Stimulated activated CD8-positive, alpha-beta memory T cell treated with anti-CD3 and anti-CD28 coated beads, Interleukin-2, amount 100 ng/mL, for 48 hours (primary cell): Measurements from ENCODE around the gene LHCGR.

Experiments used
- DNase-seq, 2 donors: peaks; one replicate each; pipeline ENCODE4 v3.0.0-alpha.2; 2020; ENCODE audit warnings: low read depth in 2 of 2

Gene LHCGR

DNA sequence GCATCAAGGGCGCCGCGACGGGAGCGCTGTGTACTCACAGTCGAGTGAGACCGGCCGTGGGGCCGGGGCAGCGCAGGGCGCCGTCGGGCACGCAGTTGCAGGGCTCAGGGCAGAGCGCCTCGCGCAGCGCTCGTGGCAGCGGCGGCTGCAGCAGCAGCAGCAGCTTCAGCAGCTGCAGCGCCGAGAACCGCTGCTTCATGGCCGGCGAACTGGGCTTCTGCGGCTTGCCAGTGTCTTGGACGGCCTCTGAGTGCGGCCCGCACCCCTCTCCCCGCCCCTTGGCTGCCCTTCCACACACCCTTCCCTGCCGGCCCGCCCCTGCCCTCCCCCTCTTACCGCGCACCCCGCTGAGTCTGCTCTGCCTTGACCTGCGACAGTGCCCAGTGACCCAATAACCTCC lies at the start of gene LHCGR:
Gene LHCGR (minus strand): TSS at position 252 of the 400 bp plus-strand sequence. CDS start 53 bp downstream, at position 199.
- no peak for DNase-seq

DNA sequence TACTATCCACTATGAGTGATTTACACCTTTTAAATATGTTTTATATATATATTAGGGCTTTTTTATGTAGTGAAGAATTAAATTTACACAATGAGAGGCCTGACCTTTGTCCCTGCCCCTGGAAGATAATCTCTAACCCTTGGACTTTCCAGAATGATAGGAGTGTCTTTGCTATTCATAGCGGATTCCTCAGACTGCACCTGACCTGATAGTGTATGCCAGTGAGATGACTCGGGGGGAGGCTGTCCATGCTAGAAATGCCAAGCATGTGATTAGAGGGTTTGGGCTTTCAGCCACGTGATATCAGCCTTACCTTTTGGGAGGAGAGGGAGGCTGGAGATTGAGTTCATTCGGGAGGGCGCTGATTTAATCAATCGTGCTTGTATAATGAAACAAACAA lies 44.1 kb upstream of the LHCGR start:
- no peak for DNase-seq

DNA sequence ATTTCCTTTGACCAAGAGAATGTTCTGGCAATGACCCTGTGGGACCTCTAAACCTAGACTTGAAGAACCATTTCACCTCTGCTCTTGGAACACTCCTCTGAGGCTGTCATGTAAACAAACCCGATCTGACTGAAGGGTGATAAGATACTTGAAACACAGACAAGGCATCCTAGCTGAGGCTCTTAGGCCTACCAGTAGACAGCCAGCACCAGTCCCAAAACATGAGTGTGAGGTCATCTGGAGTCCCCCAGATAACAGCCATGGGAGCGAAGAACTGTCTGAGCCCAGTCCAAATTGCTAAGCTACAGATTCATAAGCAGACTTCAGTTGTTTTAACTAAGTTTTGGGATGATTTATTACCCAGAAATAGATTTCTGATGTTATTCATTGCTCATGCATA lies 39.5 kb upstream of the LHCGR start:
- no peak for DNase-seq

DNA sequence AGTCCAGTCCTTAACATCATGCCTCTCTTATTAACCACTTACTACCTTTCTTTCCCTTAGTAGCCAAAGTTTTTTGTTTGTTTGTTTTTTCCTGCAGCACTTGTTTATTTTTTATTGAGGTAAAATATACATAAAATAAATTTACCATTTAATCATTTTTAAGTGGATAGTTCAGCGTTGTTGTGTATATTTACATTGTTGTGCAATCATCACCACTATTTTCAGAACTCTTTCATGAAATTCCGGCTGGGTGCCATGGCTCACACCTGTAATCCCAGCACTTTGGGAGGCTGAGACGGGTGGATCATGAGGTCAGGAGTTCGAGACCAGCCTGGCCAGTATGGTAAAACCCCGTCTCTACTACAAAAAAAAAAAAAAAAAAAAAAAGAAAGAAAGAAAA lies 38.1 kb upstream of the LHCGR start:
- no peak for DNase-seq

DNA sequence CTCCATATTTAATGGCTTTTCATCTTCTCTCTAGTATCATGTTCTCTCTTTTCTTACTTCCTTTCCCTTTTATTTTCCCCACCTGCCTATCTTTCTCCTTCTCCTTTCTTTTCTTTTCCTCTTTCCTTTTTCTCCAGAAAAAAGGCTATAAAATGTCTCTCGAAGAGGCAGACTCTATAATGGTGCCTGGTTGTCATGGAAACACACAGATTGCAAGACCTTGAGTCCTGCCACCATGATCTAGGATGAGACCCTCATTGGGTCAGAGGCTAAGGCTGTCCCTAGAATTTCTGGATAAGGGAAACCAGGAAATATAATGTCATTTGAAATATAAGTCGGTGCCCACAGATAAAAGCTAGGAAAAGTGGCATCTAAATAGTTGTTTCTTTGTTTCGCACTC lies 36.5 kb upstream of the LHCGR start:
- no peak for DNase-seq

DNA sequence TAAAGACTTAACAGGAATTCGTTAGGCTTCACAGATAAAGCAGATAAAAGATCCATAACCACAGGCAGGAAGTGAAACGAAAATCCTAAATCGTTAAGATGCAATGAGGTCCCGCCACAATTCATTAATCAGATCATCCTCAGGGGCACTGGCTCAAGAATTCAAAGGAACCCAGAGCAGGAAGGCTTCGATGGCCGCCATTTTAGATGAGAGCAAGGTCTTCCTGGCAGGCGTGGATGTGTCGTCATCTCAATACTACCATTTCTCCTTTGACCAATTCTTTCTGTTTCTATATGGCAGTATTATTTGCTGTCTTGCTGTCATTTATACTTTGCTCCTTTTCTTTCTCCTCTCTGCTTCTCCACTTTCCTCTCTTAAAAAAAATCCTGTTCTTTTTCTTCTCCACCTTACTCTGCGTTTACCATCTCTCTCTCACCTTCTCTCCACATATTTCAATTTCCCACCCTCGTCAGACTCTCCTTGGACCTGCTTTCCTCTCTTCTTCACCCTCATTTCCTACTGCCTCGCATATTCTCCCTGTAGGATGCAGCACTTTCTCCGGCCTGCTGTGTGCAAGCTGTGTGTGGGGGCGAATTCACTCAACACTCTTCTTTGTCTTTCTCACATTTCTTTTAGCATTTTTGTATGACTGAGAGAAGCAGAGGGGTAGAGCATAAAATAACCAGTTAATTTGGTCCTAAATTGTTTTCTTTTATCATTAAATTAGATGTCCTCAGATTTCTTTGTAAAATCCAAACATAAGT lies 35.1 kb upstream of the LHCGR start:
- DNase-seq: no peak

DNA sequence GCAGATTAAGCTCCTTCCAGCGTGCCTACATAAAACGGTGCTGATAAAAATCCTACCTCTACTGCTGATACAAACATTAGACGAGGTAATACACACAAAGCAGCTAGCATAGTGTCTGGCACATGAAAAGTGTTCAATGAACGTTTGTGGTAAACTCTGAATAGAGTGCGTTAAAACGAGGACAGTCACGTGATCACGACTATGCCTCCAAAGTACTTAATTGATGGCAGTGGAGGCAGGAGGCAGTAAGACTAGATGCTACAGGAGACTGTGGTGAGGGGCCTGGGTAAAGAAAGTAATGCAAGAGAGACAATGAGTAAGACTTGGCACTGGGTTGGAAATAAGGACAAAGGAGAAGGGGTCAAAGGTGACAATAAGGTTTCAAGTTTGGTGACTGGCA lies 32.1 kb upstream of the LHCGR start:
- DNase-seq: no peak

DNA sequence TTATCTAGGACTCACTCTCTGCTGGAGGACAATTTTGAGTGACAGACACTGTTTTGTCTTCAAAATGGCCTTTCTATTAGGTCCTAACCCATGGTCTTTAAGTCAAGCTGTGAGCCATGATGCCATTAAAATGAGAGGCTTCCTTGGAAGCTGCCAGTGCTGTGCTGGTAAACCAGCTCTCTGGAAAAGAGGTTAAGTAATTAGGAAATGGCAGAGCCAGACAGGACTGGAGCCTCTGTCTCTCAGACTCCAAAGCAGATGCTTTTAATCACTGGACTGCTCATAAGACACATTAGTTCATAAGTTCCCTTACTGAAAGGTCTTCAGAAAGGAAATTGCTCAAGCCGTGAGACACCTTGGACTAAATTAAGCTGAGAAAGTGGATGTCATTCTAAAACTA lies 25.8 kb upstream of the LHCGR start:
- no peak for DNase-seq

DNA sequence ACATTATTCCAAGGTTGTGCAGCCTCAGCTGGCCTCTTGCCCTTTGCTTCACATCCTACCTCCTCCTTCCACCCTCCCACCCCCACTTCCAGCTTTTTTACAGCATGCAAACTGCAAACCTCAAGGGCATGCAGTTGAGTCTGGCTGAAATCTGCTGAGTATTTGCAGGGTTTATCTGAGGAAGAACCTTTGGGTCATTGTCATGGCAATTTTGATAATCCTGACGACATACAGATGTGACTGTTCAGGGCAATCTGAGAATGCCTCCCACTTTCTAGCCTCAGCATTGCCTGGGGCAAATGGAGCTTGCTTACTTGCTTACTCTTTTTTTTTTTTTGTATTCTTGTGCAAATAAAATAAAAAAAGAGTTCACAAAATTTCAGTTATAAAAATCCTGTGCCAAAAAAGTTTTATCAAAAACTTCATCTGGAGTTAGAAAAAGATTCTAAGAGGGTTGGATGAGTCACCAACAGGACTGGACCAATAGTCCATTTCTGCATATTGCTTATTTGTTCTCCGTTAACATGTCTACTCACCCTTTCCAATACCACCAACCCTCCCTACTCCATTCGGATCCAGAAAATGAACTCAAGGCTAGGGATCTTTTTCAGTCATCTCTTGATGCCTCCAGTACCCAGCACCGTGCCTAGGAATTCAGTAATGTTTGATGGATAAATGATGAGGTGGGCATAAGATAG lies 23.6 kb upstream of the LHCGR start:
- DNase-seq: no peak

DNA sequence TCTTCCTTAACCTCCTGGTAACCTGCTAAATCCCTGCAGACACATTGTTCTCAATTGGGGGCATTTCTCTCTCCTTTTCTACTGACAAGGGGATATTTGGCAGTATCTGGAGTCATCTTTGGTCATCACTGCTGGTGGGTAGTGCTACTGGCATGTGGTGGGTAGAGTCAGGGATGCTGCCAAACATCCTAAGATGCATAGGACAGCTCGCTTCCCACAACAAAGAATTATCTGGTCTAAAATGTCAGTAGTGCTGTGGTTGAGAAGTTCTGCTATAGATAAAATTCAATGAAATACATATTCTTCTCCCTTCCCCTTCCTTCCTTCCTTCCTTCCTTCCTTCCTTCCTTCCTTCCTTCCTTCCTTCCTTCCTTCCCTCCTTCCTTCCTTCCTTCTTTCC lies 18.7 kb upstream of the LHCGR start:
- DNase-seq: no peak

DNA sequence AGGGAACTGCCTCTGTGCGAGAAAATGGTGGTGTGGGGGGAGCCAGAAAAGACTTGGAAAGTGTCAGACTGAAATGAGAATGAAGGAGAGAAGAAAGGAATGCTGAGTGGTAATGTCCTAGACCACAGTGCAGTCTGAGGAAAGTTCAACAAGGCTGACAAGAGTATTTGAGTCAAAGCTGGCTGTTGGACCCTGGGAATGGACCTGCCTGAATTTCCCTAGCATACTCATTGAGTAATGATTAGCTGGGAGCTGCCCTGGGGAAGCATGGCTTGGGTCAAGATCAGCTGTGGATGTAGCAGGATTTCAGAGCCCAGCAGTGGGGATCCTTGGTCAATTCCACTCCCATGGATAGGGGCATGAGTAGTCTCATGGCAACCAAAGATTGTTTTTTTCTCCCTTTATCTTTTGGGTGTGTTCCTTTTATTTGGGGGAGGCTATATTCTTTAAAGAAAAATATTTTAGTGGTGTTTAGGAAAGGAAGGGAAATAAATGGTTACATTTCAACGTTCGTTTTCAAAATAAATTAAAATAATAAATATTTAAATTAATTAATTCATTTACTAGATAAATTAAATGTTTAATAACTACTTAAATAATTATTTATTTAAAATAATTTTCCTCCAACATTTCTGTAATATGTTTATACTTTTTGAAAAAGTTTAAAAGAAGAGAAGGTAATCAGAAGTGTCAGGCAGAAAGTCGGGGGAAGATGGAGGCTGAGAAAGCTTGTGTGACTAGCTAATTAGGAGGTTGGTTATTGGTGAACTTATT lies 15.9 kb upstream of the LHCGR start:
- DNase-seq: no peak

DNA sequence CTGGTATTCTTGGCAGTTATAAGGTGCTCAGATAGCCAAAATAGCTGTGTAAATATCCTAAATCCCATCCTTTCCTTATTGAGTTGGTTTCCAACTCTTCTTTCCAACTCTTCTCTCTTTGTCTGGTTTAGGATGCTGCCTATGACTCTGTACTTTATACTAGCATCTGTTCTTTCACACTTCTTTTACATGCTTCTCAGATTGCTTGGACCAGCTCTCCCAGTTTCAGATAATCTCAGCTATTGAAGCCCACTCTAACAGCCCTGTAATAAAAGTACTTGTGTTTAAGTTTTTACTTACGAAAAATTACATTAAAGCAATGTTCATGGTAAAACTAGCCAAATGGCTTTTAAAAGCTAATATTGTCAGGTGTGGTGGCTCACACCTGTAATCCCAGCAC lies 14.7 kb upstream of the LHCGR start:
- DNase-seq: no peak

DNA sequence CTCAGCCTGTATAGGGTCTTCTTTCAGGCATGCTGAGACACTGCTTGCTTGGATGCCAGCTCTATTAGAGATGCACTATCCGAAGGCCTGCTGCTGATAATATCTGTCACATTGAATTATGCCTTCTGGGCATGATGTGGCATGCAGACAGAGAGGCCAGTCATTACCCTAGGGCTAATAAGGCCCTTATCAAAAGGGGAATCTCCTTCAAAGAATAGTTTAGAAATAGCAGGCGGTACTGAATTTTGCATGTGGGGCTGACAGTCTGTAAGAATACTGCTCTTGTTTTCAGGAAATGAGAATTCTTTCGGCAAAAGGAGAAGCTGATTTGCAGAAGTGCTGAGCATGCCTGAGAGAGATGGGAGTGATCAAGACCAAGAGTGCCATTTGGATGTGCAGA lies 13.1 kb upstream of the LHCGR start:
- DNase-seq: no peak

DNA sequence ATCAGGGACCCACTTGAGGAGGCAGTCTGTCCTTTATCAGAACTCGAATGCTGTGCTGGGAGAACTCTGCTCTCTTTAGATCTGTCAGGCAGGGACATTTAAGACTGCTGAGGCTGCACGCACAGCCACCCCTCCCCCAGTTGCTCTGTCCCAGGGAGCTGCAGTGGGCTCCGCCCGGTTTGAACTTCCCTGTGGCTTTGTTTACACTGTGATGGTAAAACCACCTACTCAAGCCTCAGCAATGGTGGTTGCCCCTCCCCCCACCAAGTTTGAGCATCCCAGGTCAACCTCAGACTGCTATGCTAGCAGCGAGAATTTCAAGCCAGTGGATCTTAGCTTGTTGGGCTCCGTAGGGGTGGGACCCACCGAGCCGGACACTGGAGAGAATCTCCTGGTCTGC lies 11.8 kb upstream of the LHCGR start:
- DNase-seq: no peak

DNA sequence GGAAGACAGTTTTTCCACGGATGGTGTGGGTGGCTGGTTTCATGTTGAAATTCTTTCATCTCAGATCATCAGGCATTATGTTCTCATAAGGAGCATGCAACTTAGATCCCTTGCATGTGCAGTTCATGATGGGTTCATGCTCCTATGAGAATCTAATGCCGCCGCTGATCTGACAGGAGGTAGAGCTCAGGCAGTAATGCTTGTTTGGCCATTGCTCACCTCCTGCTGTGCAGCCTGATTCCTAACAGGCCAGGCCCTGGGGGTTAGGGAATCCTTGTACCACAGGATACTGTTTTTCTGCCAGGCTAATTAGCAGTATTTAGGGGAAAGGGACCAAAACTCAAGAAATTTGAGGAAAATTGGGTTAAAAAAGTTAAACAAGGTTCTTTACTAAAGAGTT lies 5.3 kb upstream of the LHCGR start:
- no peak for DNase-seq

DNA sequence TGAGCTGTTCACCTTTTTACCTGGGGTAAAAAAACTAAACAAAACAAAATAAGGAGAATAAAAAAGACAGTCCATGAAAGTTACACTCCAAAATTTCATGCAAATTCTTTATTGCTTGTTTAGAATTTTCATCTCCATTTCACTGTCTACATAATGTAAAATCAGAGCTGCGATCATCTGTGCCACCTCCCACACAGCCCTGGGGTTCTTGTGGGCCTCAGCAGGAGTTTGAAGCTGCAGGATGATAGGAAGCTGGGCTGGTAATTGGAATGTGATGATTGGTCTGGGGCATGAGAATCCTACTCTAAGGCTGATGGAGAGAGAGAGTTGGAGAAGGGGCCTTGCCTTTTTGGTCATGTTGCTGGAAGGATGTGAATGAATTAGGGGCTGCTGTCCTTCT lies 4.2 kb upstream of the LHCGR start:
- no peak for DNase-seq

DNA sequence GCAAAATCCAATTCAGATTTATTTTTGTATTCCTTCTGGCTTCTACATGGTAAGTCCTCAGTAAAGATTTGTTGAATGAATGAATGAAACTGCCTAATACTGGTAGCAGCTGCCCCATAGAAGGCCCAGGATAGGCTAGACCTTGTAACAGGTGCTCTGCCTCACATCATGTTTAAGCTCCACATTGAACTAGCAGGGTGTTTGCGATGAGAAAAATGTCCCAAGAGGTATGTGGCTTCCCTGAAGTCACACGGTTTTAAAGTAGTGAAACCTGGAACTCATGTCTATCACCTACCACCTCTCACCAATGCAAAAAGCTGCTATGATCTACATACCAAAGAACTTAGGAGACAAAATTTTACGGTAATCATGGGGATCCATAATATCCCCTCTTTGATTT lies 765 bp upstream of the LHCGR start:
- DNase-seq: no peak

DNA sequence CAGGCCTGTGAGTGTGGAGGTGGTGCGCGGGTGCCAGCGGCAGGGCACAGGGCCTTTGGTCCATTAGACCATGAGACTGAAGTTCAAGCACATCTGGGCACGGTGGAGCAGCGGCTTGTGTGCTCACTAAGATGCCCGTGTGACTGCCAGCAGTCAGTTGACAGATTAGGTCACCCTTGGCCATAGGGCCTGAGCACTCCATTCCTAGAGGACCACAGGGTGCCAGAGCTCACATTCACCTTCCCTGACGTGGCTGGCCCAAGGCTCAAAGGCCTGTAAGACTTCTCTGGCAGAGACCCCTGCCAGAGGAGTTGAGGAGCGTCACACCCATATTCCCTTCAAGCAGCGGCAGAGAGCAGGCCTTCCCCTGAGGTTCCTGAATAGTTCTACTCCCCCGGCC lies 650 bp downstream of the LHCGR start:
- no peak for DNase-seq

DNA sequence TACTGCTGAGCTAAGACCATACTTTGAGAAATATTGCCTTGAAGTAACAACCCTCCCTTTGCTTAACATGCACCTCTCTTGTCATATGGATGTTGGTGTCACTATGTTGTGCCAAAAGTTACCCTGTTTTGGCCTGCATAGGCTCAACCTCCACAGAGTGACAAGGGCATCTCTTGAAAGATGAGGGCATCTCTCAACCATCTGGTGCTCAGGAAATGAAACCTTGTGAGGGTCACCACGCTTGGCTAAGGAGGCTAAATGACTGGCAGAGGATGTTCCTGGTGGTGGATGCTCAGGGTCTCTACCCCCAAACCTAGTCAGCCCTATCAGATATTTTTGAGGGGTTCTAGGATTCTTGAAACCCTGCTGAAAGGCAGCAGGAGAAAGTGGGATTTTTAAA lies 2.3 kb downstream of the LHCGR start:
- no peak for DNase-seq

DNA sequence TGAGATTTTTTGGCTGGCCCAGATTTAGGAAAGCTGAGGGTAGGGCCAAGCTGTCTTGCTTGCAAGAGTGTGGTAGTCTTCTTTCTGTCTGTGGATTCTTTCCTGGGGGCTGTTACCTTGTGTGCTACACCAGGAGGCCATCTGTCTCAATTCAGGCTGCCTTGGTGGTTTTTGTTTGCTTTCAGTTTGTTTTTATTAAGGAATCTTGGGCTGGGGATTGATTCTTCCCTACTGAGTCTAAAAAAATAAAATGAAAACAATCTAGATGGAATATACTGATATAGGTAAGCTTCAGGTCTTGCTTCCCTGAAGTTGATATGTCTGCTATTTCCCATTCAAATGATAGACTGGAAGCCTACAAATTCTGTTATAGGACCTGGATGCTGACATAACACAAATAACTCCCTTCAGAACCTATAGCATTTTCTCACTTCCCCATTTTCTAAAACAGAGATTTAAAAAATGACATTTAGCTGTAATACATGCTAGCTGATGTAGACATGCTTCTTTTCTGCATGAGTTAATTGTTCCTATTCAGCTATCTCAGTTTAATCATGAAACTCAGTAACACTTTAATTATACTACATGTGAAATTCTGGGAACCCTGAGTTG lies 5.3 kb downstream of the LHCGR start:
- DNase-seq: no peak

DNA sequence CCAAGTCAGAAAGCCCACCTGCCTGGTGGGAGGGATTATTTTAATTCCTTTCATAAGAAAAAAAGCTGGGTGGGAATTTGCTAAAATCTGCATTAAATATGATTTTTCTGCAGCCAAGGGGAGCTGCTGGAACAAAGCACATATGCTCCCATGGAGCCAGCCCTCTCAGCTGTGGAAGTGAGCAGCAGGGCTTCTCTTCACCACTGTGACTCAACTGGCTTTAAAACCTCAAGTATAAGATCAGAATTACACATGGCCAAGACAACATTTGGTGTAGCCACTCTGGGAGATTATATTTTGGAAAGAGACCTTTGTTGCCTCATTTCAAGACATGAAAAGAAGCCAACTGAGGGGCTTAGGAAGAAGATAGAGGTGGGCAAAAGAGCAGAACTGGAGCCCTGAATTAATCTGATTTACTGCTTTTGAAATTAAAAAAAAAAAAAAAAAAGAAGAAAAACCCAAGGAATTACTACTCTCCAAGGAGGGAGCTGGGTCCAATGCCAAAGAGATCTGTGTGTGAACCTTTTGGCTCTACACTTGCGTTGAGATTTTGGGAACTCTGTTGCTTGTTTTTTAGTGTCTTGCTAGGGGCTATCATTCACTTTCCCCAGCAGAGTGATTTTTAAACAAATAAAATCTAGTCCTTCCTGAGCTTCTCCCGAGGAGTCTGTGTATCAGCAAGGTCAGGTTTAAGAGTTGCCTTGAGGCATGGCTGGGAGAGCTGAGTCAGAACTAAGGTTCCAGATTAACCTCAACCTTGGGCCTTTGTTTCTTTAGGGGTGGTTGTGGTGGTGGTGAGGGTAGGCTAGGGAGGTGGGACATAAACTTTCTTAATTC lies 6.0 kb downstream of the LHCGR start:
- DNase-seq: no peak

DNA sequence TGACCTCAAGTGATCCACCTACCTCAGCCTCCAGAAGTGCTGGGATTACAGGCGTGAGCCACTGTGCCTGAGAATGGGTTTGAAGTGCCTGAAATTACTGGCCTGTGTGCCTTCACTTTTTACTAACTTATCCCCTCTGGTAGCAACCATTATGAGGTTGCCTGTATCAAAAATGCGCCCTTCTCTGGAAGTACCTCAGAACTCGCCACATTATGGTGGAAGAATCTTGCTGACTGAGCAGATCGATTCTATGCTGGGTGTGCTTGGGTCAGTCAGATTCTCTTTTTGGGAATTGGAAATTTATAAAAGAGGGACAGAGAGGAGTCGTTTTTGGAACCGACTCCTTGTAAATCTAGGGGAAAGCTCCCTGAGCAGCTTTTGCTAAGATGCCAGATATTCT lies 8.2 kb downstream of the LHCGR start:
- no peak for DNase-seq
